ENCODE measurements around the gene ZNF396. TPM values are rescaled to one million over a fixed set of nuclear protein-coding genes. Genes with fewer than 3 reads are reported as not detected.

The ZNF396 gene
- total and polyA plus RNA-seq, 9 of the 15 experiments (the other 6 are each of a cell fraction or from before 2014, with no cell fraction given), result 0.73 to 2.3 (median 1.9) TPM

DNA sequence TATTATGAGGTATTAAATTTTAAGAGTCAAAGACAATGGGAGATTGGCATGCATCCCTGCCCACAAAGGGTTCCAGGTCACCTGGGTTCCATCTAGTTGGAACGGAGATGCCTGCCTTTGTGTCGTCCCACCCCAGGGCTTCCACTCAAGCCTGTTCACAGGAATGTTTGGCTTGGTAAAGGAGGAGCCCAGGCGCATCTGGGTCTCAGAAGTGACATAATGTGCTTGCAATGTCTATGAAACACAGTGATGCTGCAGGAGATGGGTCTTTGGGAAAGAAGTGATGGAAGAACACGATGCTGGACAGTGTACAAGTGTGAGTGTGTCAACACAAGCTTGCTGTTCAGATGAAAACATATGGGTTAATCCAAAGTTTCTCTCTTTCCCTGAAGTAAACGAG, 49.6 kb upstream of the ZNF396 start:
- POLR2A ChIA-PET, result interaction anchor here (1.3 kb wide), 1 partner anchor 8 kb away, joined by 4 read pairs; no protein-coding TSS in a partner anchor
- no peak for FAIRE-seq
- Histone ChIP-seq H3K4me3 (no peak overlapping the region), H2AFZ (ENCODE audit: low read depth, low read length) (no peak overlapping the region), H3K27ac (ENCODE audit: extremely low read depth, low read depth, low read length) (no peak overlapping the region), H4K20me1 (replicated peaks; ENCODE audit: control insufficient read depth, insufficient read depth, low read length) (no peaks in the 10 kb centered on the region), H3K4me2 (ENCODE audit: insufficient read depth, low read length) (no peak overlapping the region), H3K27me3 (ENCODE audit: control insufficient read depth in 2 of 2, insufficient read depth in 2 of 2, low read length in 2 of 2) (peaks cover 0 to 14% of the 10 kb centered on the region in 2 experiments; a peak in 1 of 5 replicates), H3K9me1 (ENCODE audit: control insufficient read depth, insufficient read depth, low read length) (no peaks in the 10 kb centered on the region), H3K9ac (ENCODE audit: insufficient read depth in 1 of 2, low read depth in 2 of 2, low read length in 2 of 2) (no peak overlapping the region), H3K9me3 (replicated peaks; ENCODE audit: control insufficient read depth, insufficient read depth, low read depth, low read length) (no peaks in the 10 kb centered on the region), H3K79me2 (ENCODE audit: control insufficient read depth, insufficient read depth, low read length) (no peaks in the 10 kb centered on the region), H3K4me1 (replicated peaks in 1 of 2; ENCODE audit: control insufficient read depth in 2 of 2, insufficient read depth in 2 of 2, low read length in 2 of 2) (peaks cover 0 to 3% of the 10 kb centered on the region in 2 experiments; a peak in 2 of 5 replicates), H3K36me3 (ENCODE audit: control insufficient read depth, insufficient read depth, low read length) (no peaks in the 10 kb centered on the region)
- no peak for DNase-seq (ENCODE audit: extremely low read depth in 1 of 4, low spot score in 3 of 4)
- CTCF ChIA-PET (ENCODE audit: low intra/inter-chr PET ratio), result no interaction called here
- in situ Hi-C loops (cut with MboI) (no loop called here), intact Hi-C loops (cut with micrococcal nuclease) (no loop called here)
- BruUV-seq (replicated peaks), result no TSS peak
- ATAC-seq, result no peak
- WGBS (ENCODE audit: insufficient coverage, low coverage, missing lambda C conversion rate), result 3% methylated on average over 5 of the region's 5 CpGs
- TF ChIP-seq TRIM24 (IDR thresholded peaks at IDR 0.05) (no peak), MIER1 (IDR thresholded peaks at IDR 0.05; ENCODE audit: low read depth) (no peak), THAP12 (CRISPR knock-in tag; IDR thresholded peaks at IDR 0.05) (no peak), ZNF740 (CRISPR knock-in tag; IDR thresholded peaks at IDR 0.05) (no peak), ZNF740 (tag; IDR thresholded peaks at IDR 0.05) (no peak), ZNF583 (CRISPR knock-in tag; IDR thresholded peaks at IDR 0.05) (no peak), PHF20 (IDR thresholded peaks at IDR 0.05; ENCODE audit: partially characterized antibody) (no peak), HDAC8 (tag; IDR thresholded peaks at IDR 0.05) (no peak), ZNF79 (CRISPR knock-in tag; IDR thresholded peaks at IDR 0.05; ENCODE audit: low read depth) (no peak), ZNF431 (CRISPR knock-in tag; IDR thresholded peaks at IDR 0.05) (no peak), NR2C2 (CRISPR knock-in tag; IDR thresholded peaks at IDR 0.05) (no peak), NR2C2 (tag; IDR thresholded peaks at IDR 0.05) (no peak), STAT5B (CRISPR knock-in tag; IDR thresholded peaks at IDR 0.05) (no peak), EP400 (IDR thresholded peaks at IDR 0.05) (no peak), POLR2B (IDR thresholded peaks at IDR 0.05; ENCODE audit: low read depth, partially characterized antibody) (no peak), HNRNPH1 (optimal IDR thresholded peaks at IDR 0.05; ENCODE audit: low read depth, low read length) (no peak), ATF6 (CRISPR knock-in tag; IDR thresholded peaks at IDR 0.05) (no peak)
- TF ChIP-seq, protein P1, sequence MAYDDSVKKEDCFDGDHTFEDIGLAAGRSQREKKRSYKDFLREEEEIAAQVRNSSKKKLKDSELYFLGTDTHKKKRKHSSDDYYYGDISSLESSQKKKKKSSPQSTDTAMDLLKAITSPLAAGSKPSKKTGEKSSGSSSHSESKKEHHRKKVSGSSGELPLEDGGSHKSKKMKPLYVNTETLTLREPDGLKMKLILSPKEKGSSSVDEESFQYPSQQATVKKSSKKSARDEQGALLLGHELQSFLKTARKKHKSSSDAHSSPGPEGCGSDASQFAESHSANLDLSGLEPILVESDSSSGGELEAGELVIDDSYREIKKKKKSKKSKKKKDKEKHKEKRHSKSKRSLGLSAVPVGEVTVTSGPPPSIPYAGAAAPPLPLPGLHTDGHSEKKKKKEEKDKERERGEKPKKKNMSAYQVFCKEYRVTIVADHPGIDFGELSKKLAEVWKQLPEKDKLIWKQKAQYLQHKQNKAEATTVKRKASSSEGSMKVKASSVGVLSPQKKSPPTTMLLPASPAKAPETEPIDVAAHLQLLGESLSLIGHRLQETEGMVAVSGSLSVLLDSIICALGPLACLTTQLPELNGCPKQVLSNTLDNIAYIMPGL (CRISPR knock-in tag; IDR thresholded peaks at IDR 0.05), result no peak

Data from K562 (cell line).